RWPE1 (cell line): ENCODE data around the gene ZBTB5.
"Not testable (repeated sequence)": the region's sequence is repeated elsewhere in the genome, so short reads cannot be mapped to it uniquely, and the experiment has no call there.

ENCODE experiments used
- CTCF ChIA-PET: fragments of 350-600 bp; sonication (Branson Sonifier 250); formaldehyde crosslinking; extraction: SDS; loops from one replicate; lab custom pipeline; 2021; lab: Yijun Ruan, JAX
- POLR2A ChIA-PET: fragments of 400-600 bp; formaldehyde crosslinking; extraction: SDS; loops from one replicate; lab custom pipeline; 2020; ENCODE audit warnings: antibody characterized with exemption; ENCODE audit not compliant: low non-redundant PET; lab: Yijun Ruan, JAX
- DNase-seq: peaks from one replicate; pipeline ENCODE4 v3.0.0; 2012; ENCODE audit warnings: low spot score
- H3K27ac ChIP-seq: fragments of 450-650 bp; 2 replicates; pipeline ENCODE4 v1.5.1; 2017
- CTCF ChIP-seq: fragments of 450-650 bp; conservative IDR thresholded peaks from 2 replicates; pipeline ENCODE4 v1.5.1; 2017; ENCODE audit warnings: low read depth, mild to moderate bottlenecking

ZBTB5 gene

GRCh38 chr9:37405764-37406380 is 59.4 kb downstream of the ZBTB5 start:
- POLR2A ChIA-PET: no interaction called here
- CTCF ChIA-PET: interaction anchor here (0.6 kb wide), 1 partner anchor 480 kb away, joined by 3 read pairs; no protein-coding TSS in a partner anchor

GRCh38 chr9:37405350-37405749 is 59.9 kb downstream of the ZBTB5 start:
- no peak for TF ChIP-seq CTCF
- CTCF ChIA-PET: no interaction called here
- POLR2A ChIA-PET: no interaction called here
- DNase-seq: no peak
- H3K27ac ChIP-seq: no peak overlapping the region

More at GRCh38 chr9:37405764-37406380, 59.4 kb downstream of the ZBTB5 start:
- H3K27ac ChIP-seq: no peak overlapping the region
- DNase-seq: no peak
- TF ChIP-seq CTCF: no peak

GRCh38 chr9:37404590-37404989 is 60.7 kb downstream of the ZBTB5 start:
- no peak for TF ChIP-seq CTCF
- no peak for DNase-seq
- no peak overlapping the region for H3K27ac ChIP-seq
- CTCF ChIA-PET: no interaction called here
- POLR2A ChIA-PET: no interaction called here

- CTCF ChIA-PET: no interaction called here
- H3K27ac ChIP-seq: no peak overlapping the region
- no peak for TF ChIP-seq CTCF
- no peak for DNase-seq
- POLR2A ChIA-PET: no interaction called here
Measured at GRCh38 chr9:37399336-37399735, 65.9 kb downstream of the ZBTB5 start.

GRCh38 chr9:37398464-37399025 is 66.7 kb downstream of the ZBTB5 start:
- TF ChIP-seq CTCF: no peak
- H3K27ac ChIP-seq: no peak overlapping the region
- DNase-seq: no peak
- ChIA-PET POLR2A (no interaction called here), CTCF (no interaction called here)

- CTCF ChIA-PET, DNase-seq, POLR2A ChIA-PET, H3K27ac ChIP-seq: not testable (repeated sequence)
Measured at GRCh38 chr9:37397948-37398347, 67.3 kb downstream of the ZBTB5 start.

GRCh38 chr9:37395663-37396062 is 69.6 kb downstream of the ZBTB5 start:
- ChIA-PET CTCF (no interaction called here), POLR2A (no interaction called here)
- H3K27ac ChIP-seq: no peak overlapping the region
- no peak for TF ChIP-seq CTCF
- DNase-seq: no peak
